Kidney tubule cell (primary cell): ENCODE measurements around the gene RIPK4.

Source experiments
- DNase-seq: peaks from one replicate; pipeline ENCODE4 v3.0.0-alpha.2; 2018; ENCODE audit warnings: low spot score

The RIPK4 gene

GRCh38 chr21:41691205-41692184, 75.4 kb downstream of the RIPK4 start:
- DNase-seq = no peak
